HG03442 (cell line): ENCODE data around the gene GTPBP4.

Experiments
- ATAC-seq: cut with Tn5 transposase; IDR thresholded peaks from one replicate; pipeline ENCODE4 v1.9.1; 2021; ENCODE audit warnings: mild to moderate bottlenecking, moderate library complexity; ENCODE audit not compliant: unreplicated experiment

GTPBP4 gene

GRCh38 chr10:966466-967235, 21.6 kb upstream of the GTPBP4 start:
- no peak for ATAC-seq

- no peak for ATAC-seq
These were observed 19.6 kb upstream of the GTPBP4 start for GRCh38 chr10:968546-969199.

GRCh38 chr10:969473-970150, 18.6 kb upstream of the GTPBP4 start:
- no peak for ATAC-seq

DNA sequence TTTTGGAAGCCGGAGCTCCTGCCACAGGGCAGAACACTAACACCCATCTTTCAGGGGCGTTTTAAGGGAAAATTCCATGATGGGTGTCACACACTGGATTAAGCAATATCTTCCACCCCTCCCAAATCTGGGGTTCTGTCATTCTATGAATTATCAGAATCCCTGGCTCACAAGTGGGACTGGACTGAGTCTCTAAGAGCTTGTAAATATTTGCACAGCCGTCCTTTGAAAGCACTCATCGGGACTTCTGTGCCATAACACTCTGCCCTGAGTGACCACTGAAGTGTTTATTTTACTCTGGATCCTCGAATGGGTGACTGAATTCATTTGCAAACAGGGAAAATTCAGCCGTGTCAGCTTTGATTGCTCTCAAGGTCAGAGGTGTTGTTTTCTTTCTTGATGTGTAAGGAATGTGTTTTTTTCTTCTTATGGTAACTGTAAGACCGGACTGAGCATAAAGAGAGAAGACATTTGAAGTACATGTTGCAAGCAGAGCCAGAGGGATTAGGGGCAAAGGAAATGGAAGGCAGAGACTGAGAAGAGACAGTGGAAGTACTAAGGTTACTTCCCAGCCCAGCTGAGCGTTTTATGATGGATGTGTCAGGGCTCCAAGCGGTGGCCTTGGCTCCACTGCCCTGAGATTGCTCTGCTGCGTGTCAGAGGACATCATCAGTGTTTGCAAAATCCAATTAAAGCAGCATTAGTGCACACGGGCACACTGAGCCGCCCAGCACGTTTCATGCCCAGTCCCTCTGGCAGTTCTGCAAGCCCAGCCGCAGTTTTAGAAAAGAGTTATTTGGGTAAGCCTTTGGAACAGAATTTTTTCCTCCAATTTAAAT, 17.7 kb upstream of the GTPBP4 start:
- no peak for ATAC-seq

GRCh38 chr10:971150-971542, 17.1 kb upstream of the GTPBP4 start:
- no peak for ATAC-seq

DNA sequence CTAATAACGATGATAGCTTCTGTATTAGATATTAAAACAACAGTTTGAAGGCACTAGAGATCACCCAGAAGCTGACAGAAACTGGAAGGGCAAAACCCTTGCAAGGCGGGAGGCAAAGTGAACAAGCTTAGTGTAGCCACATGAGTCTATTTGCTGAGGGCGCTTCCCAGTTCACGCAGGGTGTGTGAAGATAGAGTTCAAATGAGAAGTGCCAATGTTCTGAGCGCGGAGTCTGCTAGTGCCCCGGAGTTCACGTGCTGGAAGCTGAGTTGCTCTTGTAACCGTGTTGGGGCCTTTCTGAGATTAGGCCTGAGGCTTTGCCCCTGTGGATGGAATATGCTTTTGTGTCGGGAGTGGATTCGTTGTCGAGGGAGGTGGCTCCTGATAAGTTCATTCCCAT, 16.6 kb upstream of the GTPBP4 start:
- ATAC-seq: no peak

- no peak for ATAC-seq
These were observed 15.5 kb upstream of the GTPBP4 start for GRCh38 chr10:972763-973162.

- ATAC-seq: no peak
These were observed 14.0 kb upstream of the GTPBP4 start for GRCh38 chr10:974038-974784.

DNA sequence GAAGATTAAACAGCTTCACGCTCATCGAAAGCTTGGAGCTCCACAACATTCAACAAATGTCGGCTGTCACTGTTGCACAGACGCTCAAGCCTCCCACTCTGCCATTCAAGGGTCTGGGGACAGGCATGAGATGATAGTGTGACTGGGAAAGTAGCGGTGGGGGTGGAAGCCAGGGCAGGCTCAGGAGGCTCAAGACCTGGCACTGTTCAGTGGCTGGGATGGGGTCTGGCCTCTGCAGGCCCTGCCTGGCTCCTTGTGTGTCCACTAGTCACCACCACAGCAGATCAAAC, 13.5 kb upstream of the GTPBP4 start:
- ATAC-seq: no peak

GRCh38 chr10:976316-976715, 11.9 kb upstream of the GTPBP4 start:
- no peak for ATAC-seq

DNA sequence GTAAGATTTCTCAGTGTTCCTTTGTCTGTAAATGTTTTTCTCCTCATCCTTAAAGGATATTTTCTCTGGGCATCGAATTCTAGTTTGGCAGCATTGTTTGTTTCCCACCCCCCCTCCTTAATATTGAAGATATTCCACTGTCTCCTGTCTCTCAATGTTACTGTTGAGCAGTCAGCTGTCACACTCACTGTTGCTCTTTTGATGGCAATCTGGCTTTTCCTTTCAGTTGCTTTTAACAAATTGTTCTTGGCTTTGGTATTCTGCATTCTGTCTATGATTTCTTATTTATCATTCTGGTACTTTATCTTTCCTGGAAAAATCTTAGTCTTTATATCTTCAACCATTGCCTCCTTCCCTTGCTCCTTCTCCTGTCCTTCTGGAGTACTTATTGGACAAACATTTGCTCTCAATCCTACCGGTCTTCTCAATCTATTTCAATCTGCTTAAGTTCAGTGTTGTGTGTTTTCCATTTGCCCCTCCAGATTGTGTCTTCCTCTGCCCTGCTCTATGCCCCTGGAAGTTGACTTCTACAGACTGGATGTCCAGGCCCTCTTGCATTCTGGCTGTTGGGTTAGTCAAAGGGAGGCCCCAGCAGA, 9.3 kb upstream of the GTPBP4 start:
- no peak for ATAC-seq

GRCh38 chr10:980468-981093, 7.7 kb upstream of the GTPBP4 start:
- no peak for ATAC-seq

- no peak for ATAC-seq
These were observed 4.8 kb upstream of the GTPBP4 start for GRCh38 chr10:983401-983800.

- no peak for ATAC-seq
These were observed 4.1 kb upstream of the GTPBP4 start for GRCh38 chr10:983971-984655.

DNA sequence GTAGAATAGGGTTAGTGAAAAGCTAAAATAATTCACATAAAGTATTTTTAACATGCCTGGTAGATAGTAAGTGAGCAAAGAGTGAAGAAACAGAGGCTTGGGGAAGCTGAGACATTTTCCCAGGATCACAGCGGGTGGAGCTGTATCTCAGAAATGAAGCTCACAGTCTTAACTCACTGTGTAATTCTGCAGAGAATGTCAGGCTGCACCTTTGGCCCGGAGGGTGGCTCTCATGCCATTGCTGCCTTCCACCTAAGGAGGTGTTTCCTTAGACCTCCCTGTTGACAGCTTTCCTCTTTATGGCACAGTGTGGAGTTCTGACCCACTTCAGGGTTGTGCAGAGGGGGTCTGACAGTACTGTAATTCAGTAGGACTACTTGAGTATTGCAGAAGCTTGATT, 2.9 kb upstream of the GTPBP4 start:
- no peak for ATAC-seq

GRCh38 chr10:986137-986825, 2.0 kb upstream of the GTPBP4 start:
- no peak for ATAC-seq

DNA sequence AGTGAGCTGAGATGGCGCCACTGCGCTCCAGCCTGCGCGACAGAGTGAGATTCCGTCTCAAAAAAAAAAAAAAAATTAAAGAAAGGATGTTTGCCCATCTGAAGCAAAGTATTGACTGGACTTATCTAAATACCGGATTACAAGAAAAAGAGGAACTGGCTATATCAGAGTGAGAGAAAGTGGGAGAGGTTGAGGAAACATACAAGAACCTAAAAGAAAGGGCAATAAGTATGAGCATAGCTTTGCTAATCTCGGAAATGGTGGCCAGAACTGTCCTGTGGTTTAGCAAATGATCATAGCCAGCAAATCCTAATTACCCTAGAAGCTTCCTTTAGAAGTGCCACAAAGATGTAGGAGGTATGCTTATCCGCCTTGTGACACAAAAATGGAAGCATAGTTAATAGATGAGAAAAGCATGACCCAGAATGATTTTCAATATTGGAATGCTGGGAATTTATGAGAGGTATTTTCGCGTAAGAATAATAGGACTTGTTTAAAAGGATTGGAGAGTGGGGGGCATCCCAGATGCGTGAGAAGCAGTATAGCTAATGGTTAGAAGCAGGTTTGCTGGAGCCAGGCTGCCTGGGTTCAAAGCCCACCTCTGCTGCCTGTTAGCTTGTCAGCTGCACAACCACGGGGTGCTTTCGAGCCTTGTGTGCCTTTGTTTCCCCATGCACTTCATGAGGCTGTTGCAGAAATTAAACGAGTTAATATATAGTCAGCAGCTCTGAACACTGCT, 1.2 kb upstream of the GTPBP4 start:
- ATAC-seq: no peak

DNA sequence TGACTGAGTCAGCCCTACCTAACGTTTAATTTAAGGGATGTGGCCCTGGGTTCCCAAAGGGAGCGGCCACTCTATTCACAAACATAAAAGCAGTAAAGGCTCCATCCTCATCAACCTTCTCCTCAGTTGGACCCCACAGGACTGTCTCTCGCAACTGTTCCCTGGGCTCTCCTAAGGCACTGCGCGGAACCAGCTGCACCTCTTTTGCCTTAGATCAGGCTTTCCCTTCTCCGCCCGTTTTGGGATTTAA, 689 bp upstream of the GTPBP4 start:
- peak; percentile 1 for ATAC-seq
